H1 (cell line): Measurements from ENCODE around the gene COMMD1.

ENCODE experiments used
- ATF3 ChIP-seq: IDR thresholded peaks from 2 replicates; pipeline ENCODE4 v1.6.1; 2011; ENCODE audit warnings: low read depth, mild to moderate bottlenecking, low read length; ENCODE audit not compliant: insufficient read depth
- EZH2 ChIP-seq: fragments of 200-600 bp; sonication (generic); IDR thresholded peaks from 2 replicates; pipeline ENCODE4 v1.7.1; 2012; ENCODE audit warnings: low read depth, mild to moderate bottlenecking, moderate library complexity, low read length, inconsistent platforms; ENCODE audit not compliant: severe bottlenecking
- JUND ChIP-seq: IDR thresholded peaks from 2 replicates; pipeline ENCODE4 v1.6.1; 2011; ENCODE audit warnings: mild to moderate bottlenecking, improper control_type of control experiment, low read length
- TAF1 ChIP-seq: IDR thresholded peaks from 2 replicates; pipeline ENCODE4 v1.6.1; 2011; ENCODE audit warnings: mild to moderate bottlenecking, low read depth, low read length
- YY1 ChIP-seq: IDR thresholded peaks from 2 replicates; pipeline ENCODE4 v1.6.1; 2011; ENCODE audit warnings: low read depth, mild to moderate bottlenecking, low read length
- TF ChIP-seq, protein P1 (sequence below), 3 experiments: IDR thresholded peaks; 1 replicate in 2 of 3; 2 replicates in 1 of 3; pipeline versions ENCODE4 v1.5.1 to v1.6.1; 2011; ENCODE audit warnings: low read length in 3 of 3, mild to moderate bottlenecking in 3 of 3, inconsistent platforms in 2 of 3, low read depth in 1 of 3, moderate library complexity in 1 of 3; ENCODE audit not compliant: insufficient read depth in 1 of 3; ENCODE audit errors: control extremely low read depth in 1 of 3

- no peak for TF ChIP-seq EZH2
- TF ChIP-seq, protein P1, sequence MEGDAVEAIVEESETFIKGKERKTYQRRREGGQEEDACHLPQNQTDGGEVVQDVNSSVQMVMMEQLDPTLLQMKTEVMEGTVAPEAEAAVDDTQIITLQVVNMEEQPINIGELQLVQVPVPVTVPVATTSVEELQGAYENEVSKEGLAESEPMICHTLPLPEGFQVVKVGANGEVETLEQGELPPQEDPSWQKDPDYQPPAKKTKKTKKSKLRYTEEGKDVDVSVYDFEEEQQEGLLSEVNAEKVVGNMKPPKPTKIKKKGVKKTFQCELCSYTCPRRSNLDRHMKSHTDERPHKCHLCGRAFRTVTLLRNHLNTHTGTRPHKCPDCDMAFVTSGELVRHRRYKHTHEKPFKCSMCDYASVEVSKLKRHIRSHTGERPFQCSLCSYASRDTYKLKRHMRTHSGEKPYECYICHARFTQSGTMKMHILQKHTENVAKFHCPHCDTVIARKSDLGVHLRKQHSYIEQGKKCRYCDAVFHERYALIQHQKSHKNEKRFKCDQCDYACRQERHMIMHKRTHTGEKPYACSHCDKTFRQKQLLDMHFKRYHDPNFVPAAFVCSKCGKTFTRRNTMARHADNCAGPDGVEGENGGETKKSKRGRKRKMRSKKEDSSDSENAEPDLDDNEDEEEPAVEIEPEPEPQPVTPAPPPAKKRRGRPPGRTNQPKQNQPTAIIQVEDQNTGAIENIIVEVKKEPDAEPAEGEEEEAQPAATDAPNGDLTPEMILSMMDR (IDR thresholded peaks at IDR 0.05; ENCODE audit: control extremely low read depth in 1 of 3, insufficient read depth in 1 of 3, low read depth in 1 of 3, low read length in 3 of 3), result no peak
- no peak for TF ChIP-seq ATF3
- no peak for TF ChIP-seq TAF1
- TF ChIP-seq YY1, result no peak
- TF ChIP-seq JUND, result no peak
Observed at GRCh38 chr2:62099050-62099449, 193.6 kb downstream of the COMMD1 start.
